IMR-90 (cell line): ENCODE data around the gene IER3. TPM values are rescaled to one million over a fixed set of nuclear protein-coding genes. Genes with fewer than 3 reads are reported as not detected.

Source experiments
- ATAC-seq: fragments of 200-7000 bp; cut with Tn5 transposase; 2 replicates; pipeline ENCODE4 v1.9.1; 2020; ENCODE audit warnings: low read depth, mild to moderate bottlenecking, moderate library complexity
- BruUV-seq: library from RNA; stranded (reverse); fragments of 400-500 nt; replicated peaks from 2 replicates; lab custom pipeline; 2021; lab: Mats Ljungman, UMichigan
- CTCF ChIA-PET: fragments of 300-600 bp; formaldehyde crosslinking; extraction: SDS; loops from one replicate; lab custom pipeline; 2021; ENCODE audit warnings: antibody characterized with exemption; lab: Yijun Ruan, JAX
- POLR2A ChIA-PET: fragments of 300-600 bp; sonication (Branson Sonifier 250); formaldehyde crosslinking; loops from one replicate; lab custom pipeline; 2022; ENCODE audit warnings: antibody characterized with exemption; ENCODE audit not compliant: unreplicated experiment; lab: Charles Lee
- DNase-seq: peaks from one replicate; pipeline ENCODE4 v3.0.0; 2013
- H2AFZ ChIP-seq: replicated peaks from 2 replicates; pipeline ENCODE3; 2013; ENCODE audit warnings: low read length, mild to moderate bottlenecking; ENCODE audit not compliant: poor library complexity
- H2AK5ac ChIP-seq: 2 replicates; pipeline ENCODE4 v1.6.1; 2013; ENCODE audit warnings: low read depth, low read length, inconsistent platforms
- H2AK9ac ChIP-seq: replicated peaks from 2 replicates; pipeline ENCODE3; 2013; ENCODE audit warnings: mild to moderate bottlenecking, low read depth, low read length, moderate library complexity; ENCODE audit not compliant: poor library complexity
- H2BK120ac ChIP-seq: 2 replicates; pipeline ENCODE4 v1.6.1; 2013; ENCODE audit warnings: low read depth, low read length, inconsistent platforms
- H2BK15ac ChIP-seq: 3 replicates; pipeline ENCODE4 v1.6.1; 2013; ENCODE audit warnings: low read depth, low read length, inconsistent platforms
- H2BK20ac ChIP-seq: 2 replicates; pipeline ENCODE4 v1.6.1; 2013; ENCODE audit warnings: low read depth, mild to moderate bottlenecking, inconsistent platforms, low read length, moderate library complexity
- H2BK5ac ChIP-seq: 2 replicates; pipeline ENCODE4 v1.6.1; 2013; ENCODE audit warnings: mild to moderate bottlenecking, low read depth, low read length, inconsistent platforms; ENCODE audit not compliant: poor library complexity, severe bottlenecking
- H3K14ac ChIP-seq: replicated peaks from 2 replicates; pipeline ENCODE4 v1.6.1; 2013; ENCODE audit warnings: low read depth, low read length, inconsistent platforms
- H3K18ac ChIP-seq: 2 replicates; pipeline ENCODE4 v1.6.1; 2013; ENCODE audit warnings: low read depth, low read length, control low read depth
- H3K23ac ChIP-seq: 2 replicates; pipeline ENCODE4 v1.6.1; 2013; ENCODE audit warnings: low read depth, low read length, inconsistent platforms
- H3K27ac ChIP-seq: 2 replicates; pipeline ENCODE4 v1.5.1; 2013; ENCODE audit warnings: mild to moderate bottlenecking, control low read depth, low read length; ENCODE audit not compliant: insufficient read depth
- H3K27me3 ChIP-seq: 2 replicates; pipeline ENCODE4 v1.6.1; 2013; ENCODE audit warnings: low read length; ENCODE audit not compliant: control insufficient read depth, insufficient read depth
- H3K36me3 ChIP-seq: 2 replicates; pipeline ENCODE4 v1.6.1; 2013; ENCODE audit warnings: low read length, mixed read lengths; ENCODE audit not compliant: control insufficient read depth, insufficient read depth
- H3K4ac ChIP-seq: 2 replicates; pipeline ENCODE4 v1.6.1; 2013; ENCODE audit warnings: low read depth, low read length, inconsistent platforms
- H3K4me1 ChIP-seq: 2 replicates; pipeline ENCODE4 v1.6.1; 2013; ENCODE audit warnings: low read length, mixed read lengths; ENCODE audit not compliant: control insufficient read depth, insufficient read depth
- H3K4me2 ChIP-seq: 2 replicates; pipeline ENCODE4 v1.6.1; 2013; ENCODE audit warnings: low read depth, mild to moderate bottlenecking, control low read depth, low read length, moderate library complexity
- H3K4me3 ChIP-seq: 2 replicates; pipeline ENCODE4 v1.5.1; 2013; ENCODE audit warnings: low read depth, mild to moderate bottlenecking, control low read depth, low read length, moderate library complexity; ENCODE audit not compliant: insufficient read depth
- H3K56ac ChIP-seq: 2 replicates; pipeline ENCODE4 v1.6.1; 2013; ENCODE audit warnings: low read length, inconsistent platforms; ENCODE audit not compliant: insufficient read depth; ENCODE audit errors: extremely low read depth
- H3K79me1 ChIP-seq, 2 experiments: 2 replicates each; pipeline ENCODE4 v1.6.1; 2013; ENCODE audit warnings: low read length in 2 of 2, inconsistent platforms in 1 of 2, low read depth in 1 of 2
- H3K9ac ChIP-seq: 2 replicates; pipeline ENCODE4 v1.6.1; 2013; ENCODE audit warnings: low read depth, low read length, control low read depth
- H3K9me1 ChIP-seq: 2 replicates; pipeline ENCODE4 v1.6.1; 2013; ENCODE audit warnings: low read length, inconsistent platforms; ENCODE audit not compliant: insufficient read depth
- H3K9me3 ChIP-seq: 2 replicates; pipeline ENCODE4 v1.6.1; 2013; ENCODE audit warnings: low read length; ENCODE audit not compliant: control insufficient read depth, insufficient read depth
- H4K20me1 ChIP-seq: 2 replicates; pipeline ENCODE4 v1.6.1; 2013; ENCODE audit warnings: low read length, inconsistent platforms; ENCODE audit not compliant: insufficient read depth
- H4K5ac ChIP-seq: 2 replicates; pipeline ENCODE4 v1.6.1; 2013; ENCODE audit warnings: mild to moderate bottlenecking, low read depth, low read length, control low read depth
- H4K8ac ChIP-seq, 2 experiments: 2 replicates each; pipeline ENCODE4 v1.6.1; 2013; ENCODE audit warnings: low read depth in 2 of 2, low read length in 2 of 2, control low read depth in 1 of 2, inconsistent platforms in 1 of 2
- H4K91ac ChIP-seq: 2 replicates; pipeline ENCODE4 v1.6.1; 2013; ENCODE audit warnings: low read depth, low read length, inconsistent platforms; ENCODE audit not compliant: insufficient read depth
- BHLHE40 ChIP-seq: fragments of 150-350 bp; IDR thresholded peaks from 2 replicates; pipeline ENCODE4 v1.6.1; 2016; ENCODE audit warnings: mild to moderate bottlenecking, low read depth, low read length
- CEBPB ChIP-seq: IDR thresholded peaks from 2 replicates; pipeline ENCODE4 v1.6.1; 2012; ENCODE audit warnings: low read depth, low read length, improper control_type of control experiment
- CHD1 ChIP-seq: IDR thresholded peaks from 2 replicates; pipeline ENCODE4 v1.6.1; 2012; ENCODE audit warnings: low read depth, low read length, improper control_type of control experiment
- CTCF ChIP-seq: conservative IDR thresholded peaks from 2 replicates; pipeline ENCODE4 v1.5.1; 2012; ENCODE audit warnings: mild to moderate bottlenecking, low read depth, low read length, improper control_type of control experiment
- FOS ChIP-seq: fragments of 150-350 bp; IDR thresholded peaks from 2 replicates; pipeline ENCODE4 v1.6.1; 2016; ENCODE audit warnings: low read depth, low read length
- MAFK ChIP-seq: IDR thresholded peaks from 2 replicates; pipeline ENCODE4 v1.6.1; 2012; ENCODE audit warnings: low read depth, low read length, improper control_type of control experiment
- MAZ ChIP-seq: IDR thresholded peaks from 2 replicates; pipeline ENCODE4 v1.6.1; 2012; ENCODE audit warnings: low read depth, mild to moderate bottlenecking, low read length, improper control_type of control experiment, moderate library complexity, borderline replicate concordance
- MXI1 ChIP-seq: IDR thresholded peaks from 2 replicates; pipeline ENCODE4 v1.6.1; 2012; ENCODE audit warnings: low read depth, mild to moderate bottlenecking, low read length, moderate library complexity, borderline replicate concordance
- NFE2L2 ChIP-seq: fragments of 150-350 bp; IDR thresholded peaks from 2 replicates; pipeline ENCODE4 v1.6.1; 2016; ENCODE audit warnings: low read depth, mild to moderate bottlenecking, low read length
- POLR2A ChIP-seq: IDR thresholded peaks from 2 replicates; pipeline ENCODE4 v1.6.1; 2012; ENCODE audit warnings: mild to moderate bottlenecking, low read depth, low read length
- RAD21 ChIP-seq: IDR thresholded peaks from 2 replicates; pipeline ENCODE4 v1.6.1; 2012; ENCODE audit warnings: low read length, improper control_type of control experiment
- RCOR1 ChIP-seq: IDR thresholded peaks from 2 replicates; pipeline ENCODE4 v1.6.1; 2012; ENCODE audit warnings: mild to moderate bottlenecking, low read length, improper control_type of control experiment; ENCODE audit not compliant: insufficient replicate concordance
- RFX5 ChIP-seq: IDR thresholded peaks from 2 replicates; pipeline ENCODE4 v1.8.0; 2012; ENCODE audit warnings: low read depth, mild to moderate bottlenecking, low read length, moderate library complexity
- USF2 ChIP-seq: fragments of 150-350 bp; IDR thresholded peaks from 2 replicates; pipeline ENCODE4 v1.6.1; 2017; ENCODE audit warnings: mild to moderate bottlenecking, antibody characterized with exemption, low read length, low read depth
- WGBS, 2 experiments: methylation state at CpG; one replicate each; pipeline versions ENCODE4 v1.1.5 to v1.1.7; 2013; ENCODE audit warnings: missing lambda C conversion rate in 2 of 2; ENCODE audit not compliant: insufficient read length in 1 of 2; ENCODE audit errors: extremely low coverage in 2 of 2; 5-methylcytosine and 5-hydroxymethylcytosine counted together
- dilution Hi-C: fragments of 300-500 bp; cut with HindIII; formaldehyde crosslinking; loops from one replicate; pipeline ENCODE4 v1.14.3; 2018; ENCODE audit warnings: low sequenced_read_pairs; ENCODE audit not compliant: unreplicated experiment
- in situ Hi-C: fragments of 300-500 bp; cut with MboI; formaldehyde crosslinking; loops from 3 replicates; pipeline ENCODE4 v1.14.3; 2019; ENCODE audit warnings: low sequenced_read_pairs, inconsistent platforms, mixed read lengths
- intact Hi-C: fragments of 100-400 bp; cut with micrococcal nuclease; formaldehyde crosslinking; loops from 2 replicates; pipeline ENCODE4 v1.10.0; 2022
- polyA plus RNA-seq, 3 experiments: library from polyadenylated mRNA; depleted of rRNA; stranded (reverse); fragments of >200 nt; gene quantifications; 2 replicates each; pipeline ENCODE4 v1.2.3, GENCODE V29; 2012; ENCODE audit warnings: low replicate concordance in 1 of 3
- total RNA-seq: library from RNA; depleted of rRNA; stranded (reverse); fragments of >200 nt; gene quantifications from 2 replicates; pipeline ENCODE4 v1.2.3, GENCODE V29; 2012

Gene IER3
- total and polyA plus RNA-seq, 2 of the 4 experiments (the other 2 are of a cell fraction): 38.4 to 159 TPM

DNA sequence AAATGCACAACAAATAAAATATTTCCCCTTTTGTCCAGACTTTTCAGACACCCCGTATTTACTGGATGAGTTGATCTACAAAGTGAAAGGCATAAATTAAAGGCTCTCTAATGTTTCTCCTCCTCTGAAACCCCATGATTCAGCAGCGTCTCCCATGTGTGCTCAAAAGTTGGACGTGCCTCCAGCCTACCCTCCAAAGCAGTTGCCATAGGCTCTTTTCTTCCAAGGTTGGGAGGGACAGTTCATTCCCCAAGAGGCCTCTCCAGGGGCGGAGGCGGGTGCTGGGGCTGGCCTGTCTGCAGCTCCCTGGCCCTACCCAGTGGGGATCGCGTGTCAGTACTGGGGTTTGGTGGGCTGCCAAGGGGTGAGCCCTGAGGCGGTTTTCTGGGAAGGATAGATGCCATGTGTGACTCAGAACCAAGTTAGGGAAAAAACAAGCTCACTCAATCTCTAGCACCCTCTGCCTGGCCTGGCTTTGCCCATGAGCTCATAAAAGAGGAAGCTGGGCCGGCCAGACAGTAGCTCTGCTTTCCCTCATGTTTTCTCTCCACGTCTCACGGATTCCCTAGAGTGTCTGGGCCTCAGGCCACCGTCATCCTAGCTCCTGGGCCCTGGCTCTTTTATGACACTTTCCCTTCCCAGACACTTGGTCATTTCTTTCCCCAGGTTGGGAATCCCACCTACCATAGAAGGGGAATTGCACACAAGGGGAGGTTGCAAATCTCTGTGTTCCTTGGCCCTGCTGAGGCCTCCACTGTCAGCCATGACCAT lies 8.0 kb upstream of the IER3 start:
- H3K4me2 ChIP-seq: peak overlapping the region; percentile 38
- H2BK120ac ChIP-seq: peak overlapping the region; percentile 99
- H3K36me3 ChIP-seq: no peaks in the 10 kb centered on the region
- H3K79me1 ChIP-seq: peaks cover 12 to 45% of the 10 kb centered on the region in 2 experiments
- H4K8ac ChIP-seq: peak overlapping the region; percentile 86 to 97
- peak overlapping the region; percentile 94 for H2AK5ac ChIP-seq
- WGBS, 2 experiments: 0% methylated on average over 2 of the region's 12 CpGs; no CpG with 5 or more reads in 1 of the 2 experiments
- dilution Hi-C loops: no loop called here
- H2AK9ac ChIP-seq: peak overlapping the region; percentile 86
- CTCF ChIA-PET: interaction anchor here (0.5 to 0.9 kb wide), 5 partner anchors 9 to 125 kb away, joined by 3 to 7 read pairs (median 3); partner anchors contain the start of gene FLOT1
- ATAC-seq: peak; percentile 94
- peak overlapping the region; percentile 92 for H4K5ac ChIP-seq
- peak overlapping the region; percentile 94 for H3K18ac ChIP-seq
- H2BK15ac ChIP-seq: peak overlapping the region; percentile 96
- H2AFZ ChIP-seq: peak overlapping the region; percentile 75
- peak overlapping the region; percentile 91 for H3K56ac ChIP-seq
- H3K4ac ChIP-seq: peak overlapping the region; percentile 98
- TF ChIP-seq RCOR1 (no peak), NFE2L2 (peak; percentile 67; the same call in 1 of the 2 replicates), USF2 (peak; percentile 41; the same call in 1 of the 2 replicates), MAZ (peak; percentile 91), CTCF (peak; percentile 13; the same call in 1 of the 2 replicates), BHLHE40 (peak; percentile 63), MXI1 (no peak), RAD21 (peak; percentile 41), MAFK (peak; percentile 60), CEBPB (peak; percentile 77), POLR2A (peak; percentile 78), FOS (peak; percentile 90), CHD1 (no peak), RFX5 (no peak; the same call in 1 of the 2 replicates)
- peak overlapping the region; percentile 98 for H4K91ac ChIP-seq
- DNase-seq: peak; percentile 100
- no peaks in the 10 kb centered on the region for H4K20me1 ChIP-seq
- no peaks in the 10 kb centered on the region for H3K9me3 ChIP-seq
- peak overlapping the region; percentile 97 for H2BK5ac ChIP-seq
- peaks cover 34% of the 10 kb centered on the region for H3K4me1 ChIP-seq
- H3K9ac ChIP-seq: peak overlapping the region; percentile 73
- no peaks in the 10 kb centered on the region for H3K27me3 ChIP-seq
- H3K9me1 ChIP-seq: peaks cover 24% of the 10 kb centered on the region
- POLR2A ChIA-PET: interaction anchor here (0.5 to 1.9 kb wide), 6 partner anchors 9 to 73 kb away, joined by 3 to 19 read pairs (median 8); partner anchors contain the start of genes FLOT1 and IER3
- intact Hi-C loops: loop anchor here (1.0 to 2.0 kb wide), 4 partner anchors 8 to 66 kb away; partner anchors contain the start of gene IER3
- no peak overlapping the region; the same call in 1 of the 2 replicates for H3K4me3 ChIP-seq
- H2BK20ac ChIP-seq: peak overlapping the region; percentile 98
- in situ Hi-C loops: no loop called here
- no TSS peak for BruUV-seq
- peak overlapping the region; percentile 98 for H3K14ac ChIP-seq
- peak overlapping the region; percentile 98 for H3K23ac ChIP-seq
- peak overlapping the region; percentile 99 for H3K27ac ChIP-seq
